Suprapubic skin (tissue), 3 donors: ENCODE measurements around the gene SAMD11.

Source experiments
- CTCF ChIP-seq, 2 donors: fragments of 200-600 bp in 1 of 2; fragments of 450-650 bp in 1 of 2; sonication (generic) in 1 of 2; IDR thresholded peaks; one replicate each; pipeline ENCODE4 v1.5.1; 2016 to 2019; ENCODE audit warnings: antibody characterized with exemption in 2 of 2, mild to moderate bottlenecking in 1 of 2, moderate library complexity in 1 of 2
- POLR2AphosphoS5 ChIP-seq, 3 donors: sonication (generic); formaldehyde crosslinking; IDR thresholded peaks; one replicate each; pipeline ENCODE4 v1.6.1; 2017; ENCODE audit warnings: antibody characterized with exemption in 3 of 3

GRCh38 chr1:901108-901859 lies 22.4 kb upstream of the SAMD11 start:
- TF ChIP-seq CTCF (IDR thresholded peaks at IDR 0.05), result no peak
- TF ChIP-seq POLR2AphosphoS5 (IDR thresholded peaks at IDR 0.05), result no peak
